SK-N-MC (cell line): ENCODE measurements around the gene HES5.

Experiments used
- EZH2 ChIP-seq: fragments of 200-600 bp; sonication (generic); IDR thresholded peaks from one replicate; pipeline ENCODE4 v1.6.1; 2017; ENCODE audit warnings: antibody characterized with exemption
- FOXP2 ChIP-seq: optimal IDR thresholded peaks from 2 replicates; pipeline ENCODE3; 2011; ENCODE audit warnings: mild to moderate bottlenecking, moderate library complexity; ENCODE audit not compliant: insufficient read depth; ENCODE audit errors: extremely low read length, control extremely low read depth
- POLR2AphosphoS5 ChIP-seq: IDR thresholded peaks from 2 replicates; pipeline ENCODE4 v1.6.1; 2012; ENCODE audit warnings: mild to moderate bottlenecking, low read depth, low read length, borderline replicate concordance

DNA sequence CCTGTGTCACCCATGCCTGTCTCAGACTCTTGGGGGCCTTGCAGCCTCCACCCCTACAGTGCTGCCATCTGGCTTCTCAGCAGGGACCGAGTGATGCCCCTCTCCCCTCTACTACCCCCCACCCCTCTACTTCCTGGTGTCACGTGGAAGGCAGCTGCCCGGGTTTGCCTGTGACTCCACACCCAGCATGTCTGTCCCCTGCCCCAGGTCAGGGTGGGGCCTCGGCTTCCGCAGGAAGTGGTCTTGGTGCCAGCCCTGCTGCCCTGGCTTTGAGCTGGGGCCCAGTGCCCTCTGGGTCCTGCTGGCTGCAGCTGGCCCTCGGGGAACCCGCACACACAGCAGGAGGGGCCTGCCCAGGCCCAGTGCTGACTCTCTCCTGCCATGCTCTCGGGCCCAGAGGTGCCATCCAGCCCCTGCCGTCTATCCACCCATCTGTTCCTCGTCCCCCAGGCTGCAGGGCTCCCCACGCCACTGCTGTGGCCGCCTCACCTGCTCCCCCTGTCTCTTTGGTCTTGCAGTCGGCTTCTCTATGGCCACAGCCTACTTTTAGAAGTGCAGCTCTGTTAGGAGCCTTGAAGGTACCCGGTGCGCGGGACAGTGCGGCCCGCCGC is 30.0 kb downstream of the HES5 start:
- no peak for TF ChIP-seq POLR2AphosphoS5
- TF ChIP-seq EZH2: no peak
- no peak for TF ChIP-seq FOXP2
